HG03342 (cell line): Measurements from ENCODE around the gene GSK3A.
"Not testable (repeated sequence)": the region's sequence is repeated elsewhere in the genome, so short reads cannot be mapped to it uniquely, and the experiment has no call there.

Source experiments
- ATAC-seq: cut with Tn5 transposase; IDR thresholded peaks from one replicate; pipeline ENCODE4 v1.9.1; 2021; ENCODE audit warnings: mild to moderate bottlenecking, moderate library complexity; ENCODE audit not compliant: unreplicated experiment

GSK3A gene

GRCh38 chr19:42269478-42270345 is 27.3 kb upstream of the GSK3A start:
- ATAC-seq = no peak

- ATAC-seq = peak; percentile 78
Observed at GRCh38 chr19:42268704-42269477, 26.5 kb upstream of the GSK3A start, which contains the start of gene CIC. CIC (plus strand) TSS chr19:42269252; CDS start chr19:42271784, 2,532 bp downstream.

- peak; percentile 52 for ATAC-seq
Observed at GRCh38 chr19:42268142-42268703, 25.8 kb upstream of the GSK3A start.

GRCh38 chr19:42267644-42268141 is 25.3 kb upstream of the GSK3A start:
- ATAC-seq = no peak

- not testable (repeated sequence) for ATAC-seq
Observed at GRCh38 chr19:42266928-42267603, 24.7 kb upstream of the GSK3A start.

GRCh38 chr19:42266105-42266504 is 23.7 kb upstream of the GSK3A start:
- ATAC-seq = not testable (repeated sequence)

- no peak for ATAC-seq
Observed at GRCh38 chr19:42261763-42262162, 19.4 kb upstream of the GSK3A start.

GRCh38 chr19:42257842-42258241 is 15.4 kb upstream of the GSK3A start:
- ATAC-seq = not testable (repeated sequence)

- no peak for ATAC-seq
Observed at GRCh38 chr19:42255766-42256745, 13.7 kb upstream of the GSK3A start.

- peak; percentile 55 for ATAC-seq
Observed at GRCh38 chr19:42254850-42255765, 12.7 kb upstream of the GSK3A start, which contains the start of gene ERF. ERF (minus strand) TSS chr19:42255128; CDS start chr19:42254999, 129 bp downstream.

- peak; percentile 26 for ATAC-seq
Observed at GRCh38 chr19:42254089-42254849, 11.9 kb upstream of the GSK3A start.

GRCh38 chr19:42253245-42254088 is 11.1 kb upstream of the GSK3A start:
- peak; percentile 22 for ATAC-seq

GRCh38 chr19:42252365-42253244 is 10.2 kb upstream of the GSK3A start:
- ATAC-seq = no peak

- no peak for ATAC-seq
Observed at GRCh38 chr19:42251572-42252358, 9.4 kb upstream of the GSK3A start.
